Renal cortical epithelial cell (primary cell): Measurements from ENCODE around the gene KLHL1. TPM values are rescaled to one million over a fixed set of nuclear protein-coding genes. Genes with fewer than 3 reads are reported as not detected.

ENCODE experiments used
- DNase-seq: peaks from one replicate; pipeline ENCODE4 v3.0.0-alpha.2; 2011; ENCODE audit warnings: low read depth
- total RNA-seq: library from RNA; depleted of rRNA; stranded (reverse); fragments of >200 nt; gene quantifications from 2 replicates; pipeline ENCODE4 v1.2.3, GENCODE V29; 2014

The KLHL1 gene
- total RNA-seq, 1 donor from 2014 or later: not detected

DNA sequence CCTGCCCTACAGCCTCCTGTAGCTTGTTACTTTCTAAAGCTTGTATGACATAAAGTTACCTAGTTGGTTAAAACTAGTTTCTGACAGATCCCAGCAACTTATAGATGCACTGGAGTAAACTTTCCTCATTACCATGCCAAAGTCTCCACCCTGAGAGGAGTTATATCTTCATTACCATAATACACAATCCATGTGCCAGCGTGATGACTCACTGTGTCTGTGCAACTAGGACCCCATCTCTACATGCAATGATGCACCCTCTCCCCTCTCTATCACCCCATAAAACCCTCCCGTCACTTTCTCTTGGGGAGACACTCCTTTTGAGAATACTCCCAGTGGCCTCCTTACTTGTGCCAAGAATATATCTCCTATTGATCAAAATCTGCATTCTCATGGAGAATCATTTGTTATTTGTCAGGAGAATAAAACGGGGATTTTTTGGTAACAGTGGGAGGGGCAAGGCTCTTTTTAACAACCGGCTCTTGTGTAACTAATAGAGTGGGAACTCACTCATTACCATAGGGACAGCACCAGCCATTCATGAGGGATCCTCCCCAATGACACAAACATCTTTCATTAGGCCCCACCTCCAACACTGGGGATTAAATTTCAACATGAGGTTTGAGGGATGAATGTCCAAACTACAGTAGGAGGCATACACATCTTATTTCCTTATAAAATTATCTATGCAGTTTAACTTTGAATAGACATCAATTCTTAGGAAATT, 235.8 kb downstream of the KLHL1 start:
- no peak for DNase-seq

DNA sequence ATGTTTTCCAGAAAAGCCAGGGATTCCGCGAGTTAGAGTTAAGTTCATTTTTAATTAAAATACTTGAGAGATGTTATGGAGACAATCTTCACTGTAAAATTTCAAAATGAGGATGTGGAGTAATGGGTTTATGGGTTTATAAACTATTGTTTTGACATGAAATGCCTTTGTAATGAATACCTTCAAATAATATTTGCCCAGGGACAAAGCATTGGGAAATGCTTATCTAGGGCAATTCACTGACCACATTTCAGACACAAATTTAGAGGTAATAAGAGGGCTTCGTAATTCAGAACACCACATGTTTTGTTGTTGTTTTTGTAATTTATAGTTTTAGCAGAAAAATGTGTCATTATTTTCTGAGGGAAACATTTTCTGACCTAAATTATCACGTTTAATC, 241.7 kb downstream of the KLHL1 start:
- DNase-seq: peak; percentile 17

DNA sequence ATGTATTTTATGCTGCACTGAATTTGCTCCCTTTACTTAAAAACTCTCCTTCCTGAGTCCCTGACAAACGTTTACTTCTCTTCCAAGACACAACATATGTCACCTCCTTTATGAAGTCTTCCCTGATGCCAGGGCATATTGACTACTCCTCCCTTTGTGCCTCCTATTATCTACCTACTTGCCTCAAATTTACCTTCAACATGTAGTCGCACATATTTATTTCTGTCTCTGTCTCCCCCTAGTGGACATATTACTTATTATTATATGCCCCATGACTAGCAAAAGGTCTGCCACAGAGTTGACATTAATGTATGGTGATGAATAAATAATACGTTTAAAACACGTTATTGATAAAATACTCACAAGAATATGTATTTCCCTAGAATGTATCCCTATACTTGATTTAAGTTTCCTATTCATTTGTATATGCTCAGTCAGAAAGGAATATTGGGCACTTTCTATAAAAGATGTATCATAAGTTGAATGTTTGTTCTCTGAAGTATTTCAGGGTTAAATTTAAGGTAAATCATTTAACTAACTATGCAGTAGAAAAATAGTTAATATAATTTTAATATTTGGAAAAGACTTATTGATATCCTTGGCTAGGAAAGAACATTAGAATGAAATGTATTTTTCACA, 250.9 kb downstream of the KLHL1 start:
- peak; percentile 73 for DNase-seq

DNA sequence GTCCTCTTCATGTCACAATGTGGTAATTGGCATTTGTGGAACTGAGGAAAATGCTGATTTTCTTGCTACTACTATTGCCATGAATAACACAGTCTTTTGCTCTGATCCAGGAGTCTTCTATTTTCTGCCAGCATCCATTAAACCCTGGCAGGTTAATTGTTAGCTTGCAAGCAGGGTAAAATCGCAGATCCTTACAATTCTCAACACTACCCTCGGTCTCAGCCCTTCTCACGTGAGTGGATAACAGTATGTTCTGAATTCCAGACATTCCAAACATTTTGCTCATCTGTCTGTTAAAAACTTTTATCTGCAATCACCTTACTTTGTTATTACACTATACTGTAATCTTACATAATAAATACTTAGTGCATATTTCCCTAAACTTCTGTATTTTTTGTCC, 251.9 kb downstream of the KLHL1 start:
- peak; percentile 84 for DNase-seq

DNA sequence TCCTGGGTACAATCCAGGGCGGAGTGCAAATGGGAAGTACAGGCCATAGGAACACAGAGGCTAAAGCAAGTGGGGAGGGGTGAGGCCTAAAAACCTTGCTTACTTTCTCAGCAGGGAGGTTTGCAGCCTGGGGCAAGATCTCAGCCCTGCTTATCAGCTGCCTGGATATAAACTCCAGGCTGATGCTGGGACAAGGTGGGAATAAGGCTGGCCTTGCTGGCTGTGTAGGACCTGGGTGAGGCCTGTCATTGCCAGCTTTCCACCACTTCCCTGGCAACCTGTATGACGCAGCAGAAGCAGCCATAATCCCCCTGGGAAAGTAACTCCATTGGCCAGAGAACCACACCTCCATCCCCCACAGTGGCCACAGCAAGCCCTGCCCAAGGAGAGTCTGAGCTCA, 279.7 kb downstream of the KLHL1 start:
- DNase-seq: no peak

DNA sequence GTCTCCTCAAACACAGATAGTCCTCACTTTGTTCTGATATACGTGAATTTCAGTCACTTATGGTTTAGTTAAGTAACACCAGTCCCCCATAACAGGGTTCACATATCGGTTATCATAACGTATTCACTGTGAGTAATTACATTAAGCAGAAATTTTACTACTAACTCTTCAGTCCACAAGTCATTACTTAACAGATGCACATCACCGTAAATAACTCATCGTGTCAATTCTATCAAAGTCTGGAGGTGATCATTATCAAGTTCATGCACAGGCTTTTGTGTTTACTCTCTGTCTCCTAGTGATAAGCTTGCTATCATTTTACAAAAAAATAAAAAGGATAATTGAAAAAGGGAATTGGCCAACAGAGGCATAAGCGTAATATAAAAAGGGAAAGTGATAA, 288.1 kb downstream of the KLHL1 start:
- no peak for DNase-seq

DNA sequence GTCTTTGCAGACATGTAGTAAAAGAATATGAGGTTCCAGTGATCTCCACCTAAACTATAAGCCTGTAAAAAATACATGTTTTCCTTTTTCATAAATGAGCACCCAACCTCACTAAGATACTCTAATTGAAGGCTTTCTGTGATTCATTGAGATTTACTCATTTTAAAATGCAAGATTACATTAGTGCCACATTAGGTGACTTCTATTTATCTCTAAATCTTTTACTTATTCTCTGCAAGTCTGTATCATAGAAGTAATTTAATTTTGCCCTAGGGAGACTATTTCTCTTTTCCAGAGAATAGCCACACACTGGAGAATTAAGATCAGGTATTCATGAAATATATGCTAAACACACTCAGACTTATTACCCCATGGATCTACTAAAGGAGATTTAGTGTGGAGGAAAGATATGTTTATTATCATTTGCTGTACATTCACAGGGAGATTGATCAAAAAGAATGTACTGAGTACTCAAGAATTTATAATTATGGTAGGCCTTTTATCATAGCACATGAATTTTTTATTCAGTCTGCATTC, 290.9 kb downstream of the KLHL1 start:
- no peak for DNase-seq

DNA sequence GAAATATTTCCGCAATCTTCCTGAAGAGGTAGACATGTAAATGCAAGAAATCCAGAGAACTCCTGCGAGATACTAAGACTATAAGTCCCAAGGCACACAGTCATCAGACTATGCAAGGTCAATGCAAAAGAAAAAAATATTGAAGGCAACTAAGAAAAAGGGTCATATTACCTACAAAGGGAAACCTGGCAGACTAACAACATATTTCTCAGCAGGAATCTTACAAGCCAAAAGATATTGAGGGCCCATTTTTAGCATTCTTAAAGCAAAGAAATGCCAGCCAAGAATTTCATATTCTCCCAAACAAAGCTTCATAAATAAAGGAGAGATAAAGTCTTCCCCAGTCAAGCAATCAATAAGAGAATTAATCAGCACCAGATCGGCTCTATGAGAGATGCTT, 299.1 kb downstream of the KLHL1 start:
- no peak for DNase-seq

DNA sequence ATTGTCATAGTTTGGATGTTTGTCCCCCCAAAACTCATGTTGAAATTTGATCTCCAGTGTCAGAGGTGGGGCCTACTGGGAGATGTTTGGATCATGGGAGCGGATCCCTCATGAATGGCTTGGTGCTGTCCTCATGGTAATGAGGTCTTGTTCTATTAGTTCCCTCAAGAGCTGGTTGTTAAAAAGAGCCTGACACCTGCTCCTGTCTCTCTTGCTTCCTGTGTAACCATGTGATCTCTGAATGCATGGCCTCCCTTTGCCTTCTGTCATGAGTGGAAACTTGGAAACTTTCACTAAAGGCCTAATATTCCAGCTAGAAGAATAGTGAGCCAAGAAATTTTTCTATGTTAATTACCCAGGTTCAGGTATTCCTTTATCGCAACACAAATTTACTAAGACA, 312.0 kb downstream of the KLHL1 start:
- DNase-seq: no peak

DNA sequence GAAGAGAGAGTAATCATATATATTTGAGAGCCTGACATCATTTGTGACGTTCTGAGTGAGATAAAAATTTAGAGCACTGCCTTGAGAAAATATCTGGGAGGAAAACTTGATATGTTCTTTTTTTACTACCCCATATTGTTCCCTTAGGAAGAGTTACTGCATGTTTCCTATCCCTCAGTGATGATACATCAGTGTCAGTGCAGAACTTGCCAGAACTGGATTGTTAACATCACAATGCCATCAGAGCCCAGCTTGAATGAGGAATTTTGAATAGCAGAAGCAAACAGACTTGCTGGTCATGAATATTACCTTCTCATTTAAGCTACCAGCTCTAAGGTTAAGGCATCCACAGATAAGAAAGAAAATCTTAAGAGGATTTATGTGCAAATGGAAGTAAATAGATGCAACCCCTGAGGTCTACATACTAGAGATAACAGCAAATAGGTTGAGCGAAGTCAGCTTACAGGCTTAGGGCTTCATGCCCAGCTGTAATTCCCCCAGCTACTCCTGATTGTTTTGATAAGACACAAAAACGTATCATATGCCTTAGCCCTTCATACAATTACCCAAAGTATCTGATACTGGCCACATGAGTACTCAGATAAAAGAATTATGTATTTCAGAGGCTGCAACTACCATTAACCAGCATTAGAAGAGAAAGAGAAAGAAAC, 314.3 kb downstream of the KLHL1 start:
- no peak for DNase-seq

DNA sequence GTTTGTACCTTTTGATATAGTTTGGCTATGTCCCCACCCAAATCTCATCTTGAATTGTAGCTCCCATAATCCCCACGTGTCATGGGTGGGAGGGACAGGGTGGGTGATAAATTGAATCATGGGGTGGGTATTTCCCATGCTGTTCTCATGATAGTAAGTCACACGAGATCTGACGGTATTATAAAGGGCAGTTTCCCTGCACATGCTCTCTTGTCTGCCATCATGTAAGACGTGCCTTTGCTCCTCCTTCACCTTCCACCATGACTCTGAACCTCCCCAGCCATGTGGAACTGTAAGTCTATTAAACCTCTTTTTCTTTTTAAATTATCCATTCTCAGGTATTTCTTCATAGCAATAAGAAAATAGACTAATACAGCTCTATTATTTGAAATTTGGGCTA, 331.3 kb downstream of the KLHL1 start:
- DNase-seq: no peak

DNA sequence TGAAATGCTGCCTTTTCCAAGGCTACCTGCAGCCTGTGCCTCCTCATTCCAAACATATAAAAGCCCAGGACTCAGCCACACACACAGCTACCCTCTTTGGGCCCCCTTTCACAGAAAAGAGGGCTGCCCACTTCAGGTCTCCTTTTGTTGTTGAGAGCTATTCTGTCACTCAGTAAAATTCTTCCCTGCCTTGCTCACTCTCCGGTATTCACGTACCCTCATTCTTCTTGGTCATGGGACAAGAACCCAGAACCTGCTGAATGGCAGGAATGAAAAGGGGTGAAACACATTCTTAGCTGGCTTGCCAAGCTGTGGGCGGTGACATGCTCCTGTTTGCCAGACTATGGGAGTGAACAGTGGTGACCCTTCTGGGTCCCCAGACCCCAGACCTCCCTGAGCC, 338.6 kb downstream of the KLHL1 start:
- no peak for DNase-seq

DNA sequence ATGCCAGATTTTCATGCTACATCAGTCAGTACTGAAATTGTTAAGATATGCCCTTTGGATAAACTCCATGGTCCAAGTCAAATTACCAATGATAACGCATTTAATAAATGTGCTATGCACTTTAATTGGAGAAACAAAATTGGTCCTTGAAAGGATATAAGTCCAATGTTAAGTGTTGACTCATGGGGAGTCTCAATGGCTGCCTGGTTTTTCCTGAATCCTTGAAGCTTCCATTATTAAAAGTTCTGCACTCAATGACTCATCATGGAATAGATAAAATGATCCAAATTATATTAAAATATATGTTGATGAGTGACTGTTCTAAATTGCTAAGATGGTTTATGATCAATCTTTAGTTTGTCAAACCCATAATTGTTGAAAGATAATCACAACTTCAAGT, 346.7 kb downstream of the KLHL1 start:
- no peak for DNase-seq

DNA sequence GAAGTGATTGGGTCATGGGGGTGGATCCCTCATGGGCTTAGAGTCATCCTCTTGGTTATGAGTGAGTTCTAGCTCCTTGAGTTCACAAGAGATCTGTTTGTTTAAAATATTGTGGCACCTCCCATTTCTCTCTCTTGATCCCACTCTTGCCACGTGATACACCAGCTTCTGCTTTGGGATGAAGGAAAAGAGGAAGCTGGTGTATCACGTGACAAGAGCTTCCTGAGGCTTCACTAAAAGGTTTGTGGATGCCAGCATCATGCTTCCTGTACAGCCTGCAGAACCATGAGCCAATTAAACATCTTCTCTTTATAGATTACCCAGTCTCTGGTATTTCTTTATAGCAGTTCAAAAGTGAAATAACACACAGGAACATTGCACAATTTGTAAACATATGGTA, 353.2 kb downstream of the KLHL1 start:
- DNase-seq: no peak

DNA sequence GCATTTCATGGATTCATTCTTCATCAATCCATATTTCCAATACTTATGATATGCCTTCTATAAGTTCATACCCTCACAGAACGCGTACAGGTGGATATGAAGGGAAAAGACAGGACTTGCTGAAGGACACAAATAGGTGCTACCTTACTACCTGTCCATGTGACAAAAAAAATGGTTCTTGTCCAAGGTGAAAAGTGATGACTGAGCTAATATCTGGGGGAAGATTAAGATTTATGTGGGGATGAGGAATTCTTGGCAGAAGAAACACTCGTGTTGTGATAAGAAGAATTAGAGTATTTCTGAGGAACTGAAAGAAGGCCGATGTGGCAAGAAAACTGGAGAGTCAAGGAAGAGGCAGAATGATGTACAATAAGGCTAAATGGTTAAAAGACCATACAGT, 357.0 kb downstream of the KLHL1 start:
- no peak for DNase-seq

DNA sequence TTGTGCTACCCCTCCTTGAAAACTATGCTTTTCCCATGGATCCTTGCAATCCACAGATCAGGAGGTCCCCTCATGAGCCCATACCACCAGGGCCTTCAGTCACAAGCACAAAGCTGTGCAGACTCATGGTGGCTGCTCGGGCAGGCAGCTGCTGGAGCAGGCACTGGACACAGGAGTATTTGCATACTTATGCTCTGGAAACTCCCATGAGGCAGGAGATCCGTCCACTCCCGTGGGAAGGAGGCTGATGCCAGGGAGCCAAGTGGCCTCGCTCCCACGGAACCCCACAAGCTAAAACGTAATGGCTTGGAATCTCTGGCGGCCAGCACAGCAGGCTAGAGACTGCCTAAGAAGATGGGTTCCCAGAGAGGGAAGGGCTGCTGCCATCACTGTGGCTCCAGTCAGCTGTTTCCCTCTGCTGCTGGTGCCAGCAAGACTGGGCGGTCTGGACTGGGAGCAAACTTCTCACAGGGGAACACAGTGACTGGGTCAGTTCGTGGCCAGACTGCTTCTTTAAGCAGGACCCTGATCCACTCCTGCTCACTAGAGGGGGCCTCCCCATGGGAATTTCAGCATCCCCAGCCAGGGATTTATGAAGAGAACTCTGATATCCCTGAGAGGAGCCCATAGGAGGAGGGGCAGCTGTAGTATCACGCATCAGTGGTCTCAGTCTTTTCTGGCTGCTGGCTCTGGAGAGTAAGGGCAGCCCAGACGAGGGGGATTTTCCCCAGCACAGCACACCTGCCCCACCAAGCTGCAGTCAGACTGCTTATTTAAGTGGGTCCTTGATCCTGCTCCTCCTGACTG, 370.9 kb downstream of the KLHL1 start:
- no peak for DNase-seq

DNA sequence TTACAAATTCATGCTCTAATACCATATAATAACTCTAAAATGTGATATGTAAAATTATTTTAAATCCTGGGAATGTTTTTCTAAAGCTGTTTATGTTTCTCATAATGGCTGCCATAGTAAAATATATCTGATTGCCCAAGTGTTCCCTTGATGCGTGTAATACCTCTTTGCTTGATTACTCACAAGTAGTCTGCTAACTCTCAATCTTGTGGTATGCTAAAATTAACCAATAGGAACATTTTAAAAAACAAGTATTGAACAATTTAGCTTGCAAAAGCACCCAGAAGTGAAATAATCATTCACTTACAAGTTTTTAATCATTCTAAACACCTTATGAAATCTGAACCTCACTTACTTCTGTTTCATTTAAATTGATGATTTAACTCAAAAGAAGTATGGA, 386.6 kb downstream of the KLHL1 start:
- peak; percentile 69 for DNase-seq

DNA sequence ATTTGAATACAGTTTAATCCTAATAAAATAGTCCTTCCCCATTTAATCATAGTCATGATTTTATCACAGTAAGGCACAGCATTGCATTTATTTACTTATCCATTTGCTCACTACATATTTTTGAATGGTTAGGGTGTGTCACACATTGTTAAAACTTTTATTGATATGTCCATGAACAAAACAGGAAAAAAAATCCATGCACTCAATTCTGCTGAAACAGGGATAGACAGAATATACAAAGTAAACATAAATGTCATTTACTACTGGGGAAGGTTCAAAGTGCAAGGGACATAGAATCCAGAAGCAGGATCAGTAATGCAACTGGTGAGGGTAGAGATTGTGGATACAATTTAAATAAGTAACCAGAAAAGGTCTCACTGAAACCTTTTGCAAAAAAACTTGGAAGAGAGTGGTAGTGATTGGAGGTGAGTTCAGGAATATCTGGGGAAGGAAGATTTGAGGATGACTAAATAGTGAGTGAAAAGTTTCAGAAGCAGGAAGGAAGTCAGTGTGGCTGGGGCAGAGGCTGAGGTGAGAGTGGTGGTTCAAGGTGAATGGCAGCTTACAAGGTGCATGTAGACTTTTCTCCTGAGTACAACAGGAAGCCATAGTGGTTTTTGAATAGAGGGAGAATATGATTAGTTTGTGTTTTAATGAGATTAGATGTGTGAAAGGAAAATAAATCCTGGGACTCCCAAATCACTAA, 387.8 kb downstream of the KLHL1 start:
- no peak for DNase-seq

DNA sequence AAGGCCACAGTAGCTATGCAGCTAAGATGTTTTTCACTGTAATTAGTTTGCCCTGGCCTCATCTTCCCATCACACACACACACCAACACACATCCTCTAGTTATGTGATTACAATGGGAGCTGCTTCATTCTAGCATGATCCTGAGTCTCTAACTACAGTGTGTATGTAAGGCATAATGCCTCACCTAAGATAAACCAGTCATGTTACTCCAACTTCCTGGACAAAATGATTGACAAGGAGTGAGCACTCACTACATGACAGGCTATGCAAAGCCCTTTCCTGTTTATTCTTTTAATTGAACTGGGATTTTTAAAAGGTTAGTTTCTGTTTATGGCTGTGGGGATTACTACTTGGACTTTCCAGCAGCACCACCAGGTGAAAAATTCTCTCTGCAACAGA, 401.4 kb downstream of the KLHL1 start:
- DNase-seq: peak; percentile 6

DNA sequence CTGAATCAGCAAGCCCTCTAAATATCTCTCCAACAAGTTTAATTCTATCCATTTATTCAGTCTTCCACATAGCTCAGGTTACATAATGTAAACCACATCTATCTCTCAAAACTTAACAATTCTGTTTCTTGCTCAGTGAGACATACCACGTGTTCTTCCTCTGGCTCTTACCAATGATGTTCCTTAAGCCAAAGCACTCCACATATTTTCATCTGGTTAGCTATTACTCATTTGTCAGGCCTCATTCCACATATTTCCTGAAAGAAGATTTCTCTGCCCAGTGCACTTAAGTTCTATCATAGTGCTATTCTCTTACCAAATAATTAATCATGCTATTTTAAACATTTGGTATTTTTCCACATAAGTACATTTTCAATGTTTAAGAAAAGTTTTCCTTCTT, 403.9 kb downstream of the KLHL1 start:
- DNase-seq: peak; percentile 89

DNA sequence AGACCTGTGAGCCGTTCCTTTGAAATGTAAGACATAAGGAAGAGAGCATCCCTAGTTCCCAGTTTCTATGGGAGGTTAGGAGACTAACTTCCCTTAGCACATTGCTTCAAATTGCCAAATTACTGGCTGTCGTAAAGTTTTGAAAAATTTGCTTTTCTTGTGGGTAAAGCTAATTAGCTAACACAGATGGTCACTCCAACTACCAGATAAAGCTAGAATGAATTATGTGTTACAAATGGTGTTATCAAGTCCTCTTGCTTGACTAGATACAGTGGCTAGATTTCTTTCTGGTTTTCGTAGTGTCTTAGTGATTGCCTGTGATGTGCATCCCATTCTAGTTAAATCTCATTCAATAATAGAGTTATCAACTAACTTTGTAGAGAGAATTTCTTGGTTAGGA, 417.3 kb downstream of the KLHL1 start:
- no peak for DNase-seq
